H1 (cell line): ENCODE measurements around the gene TMTC2. TPM values are rescaled to one million over a fixed set of nuclear protein-coding genes. Genes with fewer than 3 reads are reported as not detected.

Experiments
- CTCF ChIA-PET: fragments of 300-600 bp; sonication (Branson Sonifier 250); formaldehyde crosslinking; loops from one replicate; lab custom pipeline; 2021; ENCODE audit not compliant: partially characterized antibody; lab: Charles Lee
- POLR2A ChIA-PET: fragments of 300-600 bp; sonication (Branson Sonifier 250); formaldehyde crosslinking; loops from one replicate; lab custom pipeline; 2021; ENCODE audit warnings: inconsistent platforms; ENCODE audit not compliant: partially characterized antibody; lab: Charles Lee
- DNase-seq, 2 experiments: peaks; one replicate each; pipeline versions ENCODE4 v3.0.0 to v3.0.0-alpha.2; 2010 to 2022; ENCODE audit warnings: low spot score in 2 of 2, low read depth in 1 of 2, mixed read lengths in 1 of 2
- FAIRE-seq: peaks from 2 replicates; lab custom pipeline; 2011; peaks lifted over from hg19 to GRCh38; lab: Jason Lieb, UNC
- H2AFZ ChIP-seq: 2 replicates; pipeline ENCODE4 v1.8.1; 2012; ENCODE audit warnings: low read length, inconsistent platforms
- H2AK5ac ChIP-seq: 2 replicates; pipeline ENCODE4 v1.6.1; 2013; ENCODE audit warnings: low read depth, low read length
- H2BK120ac ChIP-seq: replicated peaks from 2 replicates; pipeline ENCODE3; 2013; ENCODE audit warnings: low read depth, low read length, inconsistent platforms
- H2BK12ac ChIP-seq: 2 replicates; pipeline ENCODE4 v1.6.1; 2013; ENCODE audit warnings: low read depth, low read length
- H2BK15ac ChIP-seq: 2 replicates; pipeline ENCODE4 v1.6.1; 2013; ENCODE audit warnings: low read length
- H2BK20ac ChIP-seq: 2 replicates; pipeline ENCODE4 v1.6.1; 2013; ENCODE audit warnings: low read length
- H2BK5ac ChIP-seq: 2 replicates; pipeline ENCODE4 v1.6.1; 2013; ENCODE audit warnings: low read depth, low read length
- H3K14ac ChIP-seq: 2 replicates; pipeline ENCODE4 v1.6.1; 2013; ENCODE audit warnings: inconsistent platforms; ENCODE audit not compliant: insufficient read length
- H3K18ac ChIP-seq: 2 replicates; pipeline ENCODE4 v1.6.1; 2013; ENCODE audit warnings: low read length; ENCODE audit errors: extremely low read depth
- H3K23ac ChIP-seq: 2 replicates; pipeline ENCODE4 v1.6.1; 2013; ENCODE audit warnings: inconsistent platforms; ENCODE audit not compliant: insufficient read length
- H3K23me2 ChIP-seq: 2 replicates; pipeline ENCODE4 v1.6.1; 2013; ENCODE audit warnings: low read depth, low read length
- H3K27ac ChIP-seq: 2 replicates; pipeline ENCODE4 v1.6.1; 2011; ENCODE audit warnings: low read depth, low read length, inconsistent platforms
- H3K27me3 ChIP-seq, 4 experiments: replicated peaks in 1 of 4; 1 replicate in 1 of 4; 2 replicates in 3 of 4; pipeline versions ENCODE4 v1.6.1 to v1.8.1; 2011 to 2013; ENCODE audit warnings: low read length in 3 of 4, mild to moderate bottlenecking in 3 of 4, inconsistent platforms in 2 of 4, mixed read lengths in 2 of 4, moderate library complexity in 1 of 4; ENCODE audit not compliant: control insufficient read depth in 3 of 4, insufficient read depth in 3 of 4; ENCODE audit errors: extremely low read depth in 1 of 4
- H3K36me3 ChIP-seq, 4 experiments: 2 replicates each; pipeline versions ENCODE4 v1.6.1 to v1.8.1; 2011 to 2013; ENCODE audit warnings: mild to moderate bottlenecking in 4 of 4, low read length in 3 of 4, moderate library complexity in 2 of 4, control low read depth in 1 of 4, inconsistent platforms in 1 of 4; ENCODE audit not compliant: insufficient read depth in 4 of 4, control insufficient read depth in 2 of 4
- H3K4ac ChIP-seq: replicated peaks from 2 replicates; pipeline ENCODE3; 2013; ENCODE audit warnings: low read length, low read depth, mixed read lengths, inconsistent platforms; ENCODE audit not compliant: insufficient read length
- H3K4me1 ChIP-seq, 4 experiments: replicated peaks in 1 of 4; 1 replicate in 1 of 4; 2 replicates in 3 of 4; pipeline versions ENCODE4 v1.6.1 to v1.8.1; 2011 to 2013; ENCODE audit warnings: low read length in 3 of 4, inconsistent platforms in 2 of 4, mixed read lengths in 1 of 4; ENCODE audit not compliant: insufficient read depth in 4 of 4, control insufficient read depth in 3 of 4
- H3K4me2 ChIP-seq, 2 experiments: 2 replicates each; pipeline versions ENCODE4 v1.6.1 to v1.8.1; 2011 to 2013; ENCODE audit warnings: low read depth in 2 of 2, low read length in 2 of 2, control low read depth in 1 of 2, inconsistent platforms in 1 of 2, mild to moderate bottlenecking in 1 of 2; ENCODE audit not compliant: insufficient read depth in 1 of 2
- H3K4me3 ChIP-seq, 4 experiments: fragments of 200-600, 300-600 bp in 1 of 4; sonication (generic), shearing (Covaris generic), sonication (Bioruptor Twin) in 1 of 4; 2 replicates each; pipeline versions ENCODE4 v1.5.1 to v1.8.1; 2011 to 2016; ENCODE audit warnings: low read length in 4 of 4, low read depth in 3 of 4, control low read depth in 2 of 4, inconsistent platforms in 2 of 4, mild to moderate bottlenecking in 2 of 4, mixed read lengths in 1 of 4, moderate library complexity in 1 of 4; ENCODE audit not compliant: insufficient read depth in 2 of 4; ENCODE audit errors: extremely low read depth in 1 of 4
- H3K56ac ChIP-seq: replicated peaks from 2 replicates; pipeline ENCODE3; 2013; ENCODE audit warnings: low read depth, mild to moderate bottlenecking, mixed read lengths, low read length, inconsistent platforms; ENCODE audit not compliant: insufficient read length
- H3K79me1 ChIP-seq: 2 replicates; pipeline ENCODE4 v1.6.1; 2013; ENCODE audit warnings: low read depth, low read length, control low read depth
- H3K79me2 ChIP-seq, 2 experiments: 2 replicates each; pipeline versions ENCODE4 v1.6.1 to v1.8.1; 2012 to 2013; ENCODE audit warnings: low read length in 2 of 2, mild to moderate bottlenecking in 2 of 2, inconsistent platforms in 1 of 2; ENCODE audit not compliant: insufficient read depth in 2 of 2, control insufficient read depth in 1 of 2
- H3K9ac ChIP-seq, 4 experiments: replicated peaks in 1 of 4; 1 replicate in 1 of 4; 2 replicates in 3 of 4; pipeline versions ENCODE4 v1.6.1 to v1.8.1; 2011 to 2013; ENCODE audit warnings: low read depth in 3 of 4, low read length in 3 of 4, control low read depth in 2 of 4, mild to moderate bottlenecking in 2 of 4, moderate library complexity in 2 of 4, inconsistent platforms in 1 of 4; ENCODE audit errors: extremely low read depth in 1 of 4
- H3K9me3 ChIP-seq, 2 experiments: 2 replicates each; pipeline versions ENCODE4 v1.6.1 to v1.8.1; 2012 to 2013; ENCODE audit warnings: mild to moderate bottlenecking in 2 of 2, moderate library complexity in 2 of 2, control low read depth in 1 of 2, inconsistent platforms in 1 of 2, low read depth in 1 of 2, low read length in 1 of 2, mixed read lengths in 1 of 2; ENCODE audit not compliant: insufficient read depth in 2 of 2
- H4K20me1 ChIP-seq, 2 experiments: replicated peaks in 1 of 2; 2 replicates each; pipeline versions ENCODE3 to v1.8.1; 2011 to 2013; ENCODE audit warnings: inconsistent platforms in 2 of 2, low read length in 2 of 2, mild to moderate bottlenecking in 1 of 2; ENCODE audit not compliant: insufficient read depth in 2 of 2, control insufficient read depth in 1 of 2
- H4K5ac ChIP-seq: 2 replicates; pipeline ENCODE4 v1.6.1; 2013; ENCODE audit warnings: low read length, low read depth, mixed read lengths, inconsistent platforms; ENCODE audit not compliant: insufficient read length
- H4K8ac ChIP-seq: 2 replicates; pipeline ENCODE4 v1.8.0; 2013; ENCODE audit warnings: mild to moderate bottlenecking, moderate library complexity, low read length, inconsistent platforms; ENCODE audit not compliant: insufficient read depth; ENCODE audit errors: extremely low read depth
- H4K91ac ChIP-seq: replicated peaks from 2 replicates; pipeline ENCODE3; 2013; ENCODE audit warnings: low read length, mixed read lengths, inconsistent platforms; ENCODE audit not compliant: insufficient read length
- CHD1 ChIP-seq: IDR thresholded peaks from 2 replicates; pipeline ENCODE4 v1.6.1; 2012; ENCODE audit warnings: low read depth, low read length, improper control_type of control experiment
- POLR2A ChIP-seq, 2 experiments: IDR thresholded peaks; 1 replicate in 1 of 2; 2 replicates in 1 of 2; pipeline ENCODE4 v1.6.1; 2011; ENCODE audit warnings: low read depth in 2 of 2, low read length in 2 of 2, mild to moderate bottlenecking in 2 of 2; ENCODE audit errors: control extremely low read depth in 1 of 2
- POLR2AphosphoS5 ChIP-seq: IDR thresholded peaks from 2 replicates; pipeline ENCODE4 v1.6.1; 2011; ENCODE audit warnings: low read depth, low read length
- RXRA ChIP-seq: IDR thresholded peaks from 2 replicates; pipeline ENCODE4 v1.6.1; 2011; ENCODE audit warnings: low read depth, mild to moderate bottlenecking, low read length, moderate library complexity; ENCODE audit not compliant: insufficient read depth
- SP2 ChIP-seq: IDR thresholded peaks from 2 replicates; pipeline ENCODE4 v1.6.1; 2012; ENCODE audit warnings: mild to moderate bottlenecking, low read length, inconsistent platforms
- WGBS, 2 experiments: shearing (Covaris generic) in 1 of 2; methylation state at CpG; one replicate each; pipeline versions ENCODE4 v1.1.6 to v1.1.7; 2013 to 2015; ENCODE audit warnings: low lambda C conversion rate in 2 of 2, mixed read lengths in 2 of 2, inconsistent platforms in 1 of 2, low coverage in 1 of 2, missing lambda C conversion rate in 1 of 2; ENCODE audit not compliant: insufficient replicate concordance in 2 of 2, insufficient coverage in 1 of 2, insufficient read length in 1 of 2; ENCODE audit errors: extremely low coverage in 1 of 2, missing lambda C conversion rate in 1 of 2; 5-methylcytosine and 5-hydroxymethylcytosine counted together
- polyA plus RNA-seq, 7 experiments: library from polyadenylated mRNA; depleted of rRNA in 3 of 7; stranded (reverse) in 5 of 7; unstranded in 2 of 7; fragments of >200 nt in 5 of 7; fragments of 200-250 nt in 2 of 7; gene quantifications; 1 replicate in 5 of 7; 2 replicates in 1 of 7; 4 replicates in 1 of 7; pipeline versions ENCODE4 v1.2.1 to v1.2.3, GENCODE V29; 2011 to 2013; ENCODE audit warnings: missing spikeins in 2 of 7, mixed read lengths in 2 of 7
- total RNA-seq: library from RNA; stranded (reverse); fragmentation: NEBNext Ultra II Directional; extraction: Animal tissue kit (Norgen Biotek cat#: 25700); gene quantifications from 2 replicates; pipeline ENCODE4 v1.2.1, GENCODE V29; 2021
- TF ChIP-seq, protein P1 (sequence below): IDR thresholded peaks from 2 replicates; pipeline ENCODE4 v1.6.1; 2011; ENCODE audit warnings: low read length, improper control_type of control experiment
- TF ChIP-seq, protein P2 (sequence below): IDR thresholded peaks from 2 replicates; pipeline ENCODE4 v1.6.1; 2012; ENCODE audit warnings: low read length, inconsistent platforms
- TF ChIP-seq, protein P3 (sequence below): IDR thresholded peaks from 2 replicates; pipeline ENCODE4 v1.6.1; 2012; ENCODE audit warnings: inconsistent platforms
- TF ChIP-seq, protein P4 (sequence below), 3 experiments: IDR thresholded peaks; 1 replicate in 2 of 3; 2 replicates in 1 of 3; pipeline versions ENCODE4 v1.5.1 to v1.6.1; 2011; ENCODE audit warnings: low read length in 3 of 3, mild to moderate bottlenecking in 3 of 3, inconsistent platforms in 2 of 3, low read depth in 1 of 3, moderate library complexity in 1 of 3; ENCODE audit not compliant: insufficient read depth in 1 of 3; ENCODE audit errors: control extremely low read depth in 1 of 3

Gene TMTC2
- total and polyA plus RNA-seq, 2 of the 8 experiments (the other 6 are each of a cell fraction or from before 2014, with no cell fraction given), result 2.3 to 3.9 TPM

DNA sequence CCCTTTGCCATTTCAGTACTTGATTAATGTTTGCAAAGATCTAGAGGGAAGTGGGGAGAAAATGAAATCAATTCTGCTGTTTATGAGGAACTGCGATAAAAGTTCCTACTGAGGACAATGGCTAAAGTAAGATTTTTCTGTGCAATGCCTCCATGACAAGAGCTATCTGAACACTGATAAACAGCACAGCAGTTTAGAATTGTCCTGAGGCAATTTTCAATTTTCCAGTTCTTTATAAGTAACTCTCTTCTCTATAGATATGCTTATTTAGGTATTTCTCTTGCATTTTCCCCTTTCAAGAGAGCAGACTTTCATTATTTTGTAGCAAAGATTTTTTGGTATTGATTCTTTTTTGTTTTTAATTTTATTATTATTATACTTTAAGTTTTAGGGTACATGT is 34.6 kb upstream of the TMTC2 start:
- H3K4me1 ChIP-seq, result peaks cover 0 to 3% (median 0%) of the 10 kb centered on the region in 4 experiments; a peak in 2 of 7 replicates
- H2AK5ac ChIP-seq, result no peak overlapping the region
- H3K56ac ChIP-seq, result no peak overlapping the region
- H3K79me1 ChIP-seq, result no peaks in the 10 kb centered on the region
- H3K14ac ChIP-seq, result no peak overlapping the region
- H2BK5ac ChIP-seq, result no peak overlapping the region
- H2BK20ac ChIP-seq, result no peak overlapping the region
- no peak overlapping the region for H2BK15ac ChIP-seq
- H3K79me2 ChIP-seq, result no peaks in the 10 kb centered on the region
- WGBS, 2 experiments, result 100% methylated on average over 1 of the region's 1 CpG; no CpG with 5 or more reads in 1 of the 2 experiments
- H3K27ac ChIP-seq, result no peak overlapping the region
- H3K27me3 ChIP-seq, result no peaks in the 10 kb centered on the region
- DNase-seq (no peak), FAIRE-seq (no peak)
- H4K91ac ChIP-seq, result no peak overlapping the region
- no peak overlapping the region for H3K4ac ChIP-seq
- no peak overlapping the region for H2BK12ac ChIP-seq
- H3K36me3 ChIP-seq, result no peaks in the 10 kb centered on the region
- H4K20me1 ChIP-seq, result no peaks in the 10 kb centered on the region
- H3K9me3 ChIP-seq, result no peaks in the 10 kb centered on the region
- no peak overlapping the region for H3K4me3 ChIP-seq
- H4K5ac ChIP-seq, result no peak overlapping the region
- H3K18ac ChIP-seq, result no peak overlapping the region
- H3K23ac ChIP-seq, result no peak overlapping the region
- POLR2A ChIA-PET, result no interaction called here
- no peak overlapping the region for H2BK120ac ChIP-seq
- H4K8ac ChIP-seq, result no peak overlapping the region
- H3K23me2 ChIP-seq, result no peaks in the 10 kb centered on the region
- CTCF ChIA-PET, result no interaction called here
- no peak overlapping the region for H3K4me2 ChIP-seq
- no peak overlapping the region for H3K9ac ChIP-seq
- TF ChIP-seq, protein P1, sequence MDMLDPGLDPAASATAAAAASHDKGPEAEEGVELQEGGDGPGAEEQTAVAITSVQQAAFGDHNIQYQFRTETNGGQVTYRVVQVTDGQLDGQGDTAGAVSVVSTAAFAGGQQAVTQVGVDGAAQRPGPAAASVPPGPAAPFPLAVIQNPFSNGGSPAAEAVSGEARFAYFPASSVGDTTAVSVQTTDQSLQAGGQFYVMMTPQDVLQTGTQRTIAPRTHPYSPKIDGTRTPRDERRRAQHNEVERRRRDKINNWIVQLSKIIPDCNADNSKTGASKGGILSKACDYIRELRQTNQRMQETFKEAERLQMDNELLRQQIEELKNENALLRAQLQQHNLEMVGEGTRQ, result no peak
- TF ChIP-seq POLR2A (IDR thresholded peaks at IDR 0.05; ENCODE audit: control extremely low read depth in 1 of 2, low read depth in 2 of 2, low read length in 2 of 2) (no peak), SP2 (no peak), POLR2AphosphoS5 (no peak), CHD1 (no peak), RXRA (no peak)
- TF ChIP-seq, protein P2, sequence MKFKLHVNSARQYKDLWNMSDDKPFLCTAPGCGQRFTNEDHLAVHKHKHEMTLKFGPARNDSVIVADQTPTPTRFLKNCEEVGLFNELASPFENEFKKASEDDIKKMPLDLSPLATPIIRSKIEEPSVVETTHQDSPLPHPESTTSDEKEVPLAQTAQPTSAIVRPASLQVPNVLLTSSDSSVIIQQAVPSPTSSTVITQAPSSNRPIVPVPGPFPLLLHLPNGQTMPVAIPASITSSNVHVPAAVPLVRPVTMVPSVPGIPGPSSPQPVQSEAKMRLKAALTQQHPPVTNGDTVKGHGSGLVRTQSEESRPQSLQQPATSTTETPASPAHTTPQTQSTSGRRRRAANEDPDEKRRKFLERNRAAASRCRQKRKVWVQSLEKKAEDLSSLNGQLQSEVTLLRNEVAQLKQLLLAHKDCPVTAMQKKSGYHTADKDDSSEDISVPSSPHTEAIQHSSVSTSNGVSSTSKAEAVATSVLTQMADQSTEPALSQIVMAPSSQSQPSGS, result no peak
- TF ChIP-seq, protein P3, sequence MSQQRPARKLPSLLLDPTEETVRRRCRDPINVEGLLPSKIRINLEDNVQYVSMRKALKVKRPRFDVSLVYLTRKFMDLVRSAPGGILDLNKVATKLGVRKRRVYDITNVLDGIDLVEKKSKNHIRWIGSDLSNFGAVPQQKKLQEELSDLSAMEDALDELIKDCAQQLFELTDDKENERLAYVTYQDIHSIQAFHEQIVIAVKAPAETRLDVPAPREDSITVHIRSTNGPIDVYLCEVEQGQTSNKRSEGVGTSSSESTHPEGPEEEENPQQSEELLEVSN, result no peak
- TF ChIP-seq, protein P4, sequence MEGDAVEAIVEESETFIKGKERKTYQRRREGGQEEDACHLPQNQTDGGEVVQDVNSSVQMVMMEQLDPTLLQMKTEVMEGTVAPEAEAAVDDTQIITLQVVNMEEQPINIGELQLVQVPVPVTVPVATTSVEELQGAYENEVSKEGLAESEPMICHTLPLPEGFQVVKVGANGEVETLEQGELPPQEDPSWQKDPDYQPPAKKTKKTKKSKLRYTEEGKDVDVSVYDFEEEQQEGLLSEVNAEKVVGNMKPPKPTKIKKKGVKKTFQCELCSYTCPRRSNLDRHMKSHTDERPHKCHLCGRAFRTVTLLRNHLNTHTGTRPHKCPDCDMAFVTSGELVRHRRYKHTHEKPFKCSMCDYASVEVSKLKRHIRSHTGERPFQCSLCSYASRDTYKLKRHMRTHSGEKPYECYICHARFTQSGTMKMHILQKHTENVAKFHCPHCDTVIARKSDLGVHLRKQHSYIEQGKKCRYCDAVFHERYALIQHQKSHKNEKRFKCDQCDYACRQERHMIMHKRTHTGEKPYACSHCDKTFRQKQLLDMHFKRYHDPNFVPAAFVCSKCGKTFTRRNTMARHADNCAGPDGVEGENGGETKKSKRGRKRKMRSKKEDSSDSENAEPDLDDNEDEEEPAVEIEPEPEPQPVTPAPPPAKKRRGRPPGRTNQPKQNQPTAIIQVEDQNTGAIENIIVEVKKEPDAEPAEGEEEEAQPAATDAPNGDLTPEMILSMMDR (IDR thresholded peaks at IDR 0.05; ENCODE audit: control extremely low read depth in 1 of 3, insufficient read depth in 1 of 3, low read depth in 1 of 3, low read length in 3 of 3), result no peak
- H2AFZ ChIP-seq, result no peak overlapping the region
